SH-SY5Y (cell line): Measurements from ENCODE around the gene ST8SIA6.

ENCODE experiments used
- GATA2 ChIP-seq: IDR thresholded peaks from 2 replicates; pipeline ENCODE4 v1.6.1; 2011; ENCODE audit warnings: mild to moderate bottlenecking, low read depth, low read length
- GATA3 ChIP-seq: IDR thresholded peaks from 2 replicates; pipeline ENCODE4 v1.6.1; 2011; ENCODE audit warnings: low read depth, mild to moderate bottlenecking, low read length, moderate library complexity

DNA sequence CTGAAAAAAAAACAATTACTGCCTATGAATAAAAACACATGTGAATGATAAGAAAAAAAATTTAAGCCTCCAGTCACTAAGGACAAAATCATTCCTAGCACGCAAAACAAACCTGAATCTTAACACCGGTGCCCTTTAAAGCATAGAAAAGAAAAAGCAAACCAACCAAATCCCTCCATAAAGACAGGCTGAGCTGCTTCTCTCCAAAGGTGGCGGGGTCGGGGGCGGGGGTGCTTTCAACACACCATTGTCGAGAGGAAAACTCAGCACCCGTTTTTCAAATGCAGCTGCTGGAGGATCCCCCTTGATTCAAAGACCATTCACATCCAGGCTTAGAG is 1.4 kb downstream of the ST8SIA6 start:
- TF ChIP-seq GATA2 (no peak), GATA3 (no peak)
